ENCODE data around the gene ST8SIA2. TPM values are rescaled to one million over a fixed set of nuclear protein-coding genes. Genes with fewer than 3 reads are reported as not detected.
A peak's percentile ranks its signal among the peaks of the same experiment; 100 is the strongest.

The ST8SIA2 gene
- total RNA-seq, 1 experiment from 2014 or later: 2.9 TPM

- TF ChIP-seq, protein P1, sequence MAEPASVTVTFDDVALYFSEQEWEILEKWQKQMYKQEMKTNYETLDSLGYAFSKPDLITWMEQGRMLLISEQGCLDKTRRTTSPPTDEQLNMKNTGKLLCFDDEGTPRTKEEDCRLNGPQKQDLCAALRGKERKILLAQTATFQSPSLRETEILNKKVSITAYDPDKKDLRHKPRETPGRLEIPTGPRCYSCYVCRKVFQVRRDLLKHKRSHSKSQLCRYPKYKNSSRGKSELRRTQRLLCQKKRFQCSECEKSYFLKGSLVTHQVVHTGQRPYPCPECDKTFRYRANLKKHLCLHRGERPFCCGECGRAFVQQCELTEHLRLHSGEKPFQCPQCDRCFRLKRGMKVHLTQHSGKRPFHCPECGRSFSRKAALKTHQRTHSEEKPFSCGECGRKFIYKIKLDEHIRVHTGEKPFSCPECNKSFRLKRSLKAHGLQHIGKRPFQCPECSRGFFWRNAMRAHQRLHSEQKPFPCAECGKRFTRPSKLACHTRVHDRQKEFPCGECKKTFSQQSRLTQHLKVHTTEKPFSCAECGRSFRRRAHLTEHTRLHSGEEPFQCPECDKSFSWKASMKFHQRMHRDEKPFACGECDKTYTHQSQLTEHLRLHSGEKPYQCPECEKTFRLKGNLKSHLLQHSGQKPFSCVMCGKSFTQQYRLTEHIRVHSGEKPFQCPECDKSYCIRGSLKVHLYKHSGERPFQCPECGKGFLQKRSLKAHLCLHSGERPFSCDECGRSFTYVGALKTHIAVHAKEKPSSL (CRISPR knock-in tag; conservative IDR thresholded peaks at IDR 0.05): no peak
- TF ChIP-seq FOXP1 (CRISPR knock-in tag; IDR thresholded peaks at IDR 0.05; ENCODE audit: borderline replicate concordance): no peak
Measured at GRCh38 chr15:92416557-92416956, 22.9 kb downstream of the ST8SIA2 start (continued).

- no peak for ATAC-seq
- ChIA-PET POLR2A (no interaction called here), CTCF (no interaction called here)
- no peaks in the 10 kb centered on the region for H3K9me3 Mint-ChIP-seq
- peaks cover 17% of the 10 kb centered on the region for H3K4me1 Mint-ChIP-seq
- no peaks in the 10 kb centered on the region; the same call in 1 of the 2 replicates for H3K27me3 Mint-ChIP-seq (ENCODE audit: low read depth)
- no peak overlapping the region for H3K4me3 Mint-ChIP-seq
- no peak for DNase-seq (ENCODE audit: low spot score)
- TF ChIP-seq CTCF (IDR thresholded peaks at IDR 0.05): no peak
- no peak for TF ChIP-seq PRDM15 (CRISPR knock-in tag; IDR thresholded peaks at IDR 0.05)
- no peak for TF ChIP-seq GRHL2 (CRISPR knock-in tag; IDR thresholded peaks at IDR 0.05; ENCODE audit: insufficient replicate concordance, severe bottlenecking)
- TF ChIP-seq, protein P2, sequence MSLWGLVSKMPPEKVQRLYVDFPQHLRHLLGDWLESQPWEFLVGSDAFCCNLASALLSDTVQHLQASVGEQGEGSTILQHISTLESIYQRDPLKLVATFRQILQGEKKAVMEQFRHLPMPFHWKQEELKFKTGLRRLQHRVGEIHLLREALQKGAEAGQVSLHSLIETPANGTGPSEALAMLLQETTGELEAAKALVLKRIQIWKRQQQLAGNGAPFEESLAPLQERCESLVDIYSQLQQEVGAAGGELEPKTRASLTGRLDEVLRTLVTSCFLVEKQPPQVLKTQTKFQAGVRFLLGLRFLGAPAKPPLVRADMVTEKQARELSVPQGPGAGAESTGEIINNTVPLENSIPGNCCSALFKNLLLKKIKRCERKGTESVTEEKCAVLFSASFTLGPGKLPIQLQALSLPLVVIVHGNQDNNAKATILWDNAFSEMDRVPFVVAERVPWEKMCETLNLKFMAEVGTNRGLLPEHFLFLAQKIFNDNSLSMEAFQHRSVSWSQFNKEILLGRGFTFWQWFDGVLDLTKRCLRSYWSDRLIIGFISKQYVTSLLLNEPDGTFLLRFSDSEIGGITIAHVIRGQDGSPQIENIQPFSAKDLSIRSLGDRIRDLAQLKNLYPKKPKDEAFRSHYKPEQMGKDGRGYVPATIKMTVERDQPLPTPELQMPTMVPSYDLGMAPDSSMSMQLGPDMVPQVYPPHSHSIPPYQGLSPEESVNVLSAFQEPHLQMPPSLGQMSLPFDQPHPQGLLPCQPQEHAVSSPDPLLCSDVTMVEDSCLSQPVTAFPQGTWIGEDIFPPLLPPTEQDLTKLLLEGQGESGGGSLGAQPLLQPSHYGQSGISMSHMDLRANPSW (CRISPR knock-in tag; conservative IDR thresholded peaks at IDR 0.05; ENCODE audit: low read depth): no peak
- TF ChIP-seq, protein P3, sequence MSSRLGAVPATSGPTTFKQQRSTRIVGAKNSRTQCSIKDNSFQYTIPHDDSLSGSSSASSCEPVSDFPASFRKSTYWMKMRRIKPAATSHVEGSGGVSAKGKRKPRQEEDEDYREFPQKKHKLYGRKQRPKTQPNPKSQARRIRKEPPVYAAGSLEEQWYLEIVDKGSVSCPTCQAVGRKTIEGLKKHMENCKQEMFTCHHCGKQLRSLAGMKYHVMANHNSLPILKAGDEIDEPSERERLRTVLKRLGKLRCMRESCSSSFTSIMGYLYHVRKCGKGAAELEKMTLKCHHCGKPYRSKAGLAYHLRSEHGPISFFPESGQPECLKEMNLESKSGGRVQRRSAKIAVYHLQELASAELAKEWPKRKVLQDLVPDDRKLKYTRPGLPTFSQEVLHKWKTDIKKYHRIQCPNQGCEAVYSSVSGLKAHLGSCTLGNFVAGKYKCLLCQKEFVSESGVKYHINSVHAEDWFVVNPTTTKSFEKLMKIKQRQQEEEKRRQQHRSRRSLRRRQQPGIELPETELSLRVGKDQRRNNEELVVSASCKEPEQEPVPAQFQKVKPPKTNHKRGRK (CRISPR knock-in tag; IDR thresholded peaks at IDR 0.05; ENCODE audit: borderline replicate concordance): no peak
- no peaks in the 10 kb centered on the region for H3K36me3 Mint-ChIP-seq
- H3K27ac Mint-ChIP-seq: no peak overlapping the region
Measured at GRCh38 chr15:92417716-92418115, 24.0 kb downstream of the ST8SIA2 start.

DNA sequence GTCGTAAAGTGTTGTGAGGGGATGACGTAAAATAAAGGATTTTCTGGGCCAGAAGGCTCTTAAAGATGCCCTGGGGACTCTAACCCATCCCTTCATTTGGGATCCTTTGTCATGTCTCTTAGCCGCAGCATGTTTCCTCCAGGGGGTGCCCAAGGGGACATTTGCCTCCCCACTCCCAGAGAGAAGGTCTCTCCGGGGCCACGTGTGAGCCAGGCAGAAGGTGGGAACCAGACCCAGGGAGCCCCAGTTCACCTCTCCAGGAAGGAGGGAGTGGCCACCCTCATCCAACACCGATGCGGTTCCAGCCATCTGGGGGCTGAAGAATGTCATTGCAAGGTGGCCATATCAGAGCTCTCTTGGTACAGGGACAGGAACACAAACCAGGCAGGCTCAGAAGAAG lies 25.2 kb downstream of the ST8SIA2 start:
- Mint-ChIP-seq H3K9me3 (no peaks in the 10 kb centered on the region), H3K36me3 (no peaks in the 10 kb centered on the region), H3K27ac (no peak overlapping the region), H3K4me3 (no peak overlapping the region), H3K27me3 (ENCODE audit: low read depth) (no peaks in the 10 kb centered on the region; the same call in 1 of the 2 replicates), H3K4me1 (peaks cover 17% of the 10 kb centered on the region)
- TF ChIP-seq HMGXB4 (CRISPR knock-in tag; IDR thresholded peaks at IDR 0.05): no peak
- peak; percentile 81 for ATAC-seq
- ChIA-PET CTCF (interaction anchor here (0.7 to 1.4 kb wide), 5 partner anchors 8 to 296 kb away, joined by 3 to 8 read pairs (median 3); partner anchors contain the start of gene ST8SIA2), POLR2A (no interaction called here)
- no peak for DNase-seq (ENCODE audit: low spot score)

Data from WTC11 (cell line).